HFFc6 (cell line): ENCODE data around the gene SOWAHD. TPM values are rescaled to one million over a fixed set of nuclear protein-coding genes. Genes with fewer than 3 reads are reported as not detected.

Experiments used
- DNase-seq: peaks from one replicate; pipeline ENCODE4 v3.0.0-alpha.2; 2018
- H3K27ac Mint-ChIP-seq: 2 replicates; pipeline ENCODE4 v1.8.0; 2020; ENCODE audit warnings: mild to moderate bottlenecking, mixed read lengths
- H3K27me3 Mint-ChIP-seq: 2 replicates; pipeline ENCODE4 v1.8.0; 2021; ENCODE audit warnings: mild to moderate bottlenecking, moderate library complexity, mixed read lengths; ENCODE audit not compliant: insufficient read depth
- H3K36me3 Mint-ChIP-seq: 2 replicates; pipeline ENCODE4 v1.8.0; 2021; ENCODE audit warnings: low read depth, mixed read lengths
- H3K4me1 Mint-ChIP-seq: 2 replicates; pipeline ENCODE4 v1.8.0; 2020; ENCODE audit warnings: low read depth, mixed read lengths
- H3K4me3 Mint-ChIP-seq: 2 replicates; pipeline ENCODE4 v1.8.0; 2020; ENCODE audit warnings: mild to moderate bottlenecking, moderate library complexity, mixed read lengths
- H3K9me3 Mint-ChIP-seq: 2 replicates; pipeline ENCODE4 v1.8.0; 2020; ENCODE audit warnings: mild to moderate bottlenecking, mixed read lengths
- CTCF ChIP-seq: fragments of 200-600 bp; sonication (generic); IDR thresholded peaks from 2 replicates; pipeline ENCODE4 v1.5.0; 2021; ENCODE audit warnings: antibody characterized with exemption, mild to moderate bottlenecking
- total RNA-seq, 6 experiments: library from RNA; stranded (reverse); fragmentation: NEBNext Ultra II Directional; extraction: Animal tissue kit (Norgen Biotek cat#: 25700); gene quantifications; 2 replicates in 1 of 6; 3 replicates in 5 of 6; pipeline ENCODE4 v1.2.3, GENCODE V29; 2021

Gene SOWAHD
- total RNA-seq, 6 experiments from 2014 or later, result 0.12 to 0.29 (median 0.24) TPM; not detected in 1

GRCh38 chrX:119753639-119754257 lies 4.6 kb upstream of the SOWAHD start:
- no peaks in the 10 kb centered on the region for H3K9me3 Mint-ChIP-seq
- peak; percentile 71 for TF ChIP-seq CTCF
- H3K36me3 Mint-ChIP-seq, result no peaks in the 10 kb centered on the region
- no peak overlapping the region for H3K4me3 Mint-ChIP-seq
- H3K27me3 Mint-ChIP-seq, result no peaks in the 10 kb centered on the region; the same call in 1 of the 2 replicates
- H3K4me1 Mint-ChIP-seq, result no peaks in the 10 kb centered on the region
- no peak overlapping the region for H3K27ac Mint-ChIP-seq
- DNase-seq, result peak; percentile 27

DNA sequence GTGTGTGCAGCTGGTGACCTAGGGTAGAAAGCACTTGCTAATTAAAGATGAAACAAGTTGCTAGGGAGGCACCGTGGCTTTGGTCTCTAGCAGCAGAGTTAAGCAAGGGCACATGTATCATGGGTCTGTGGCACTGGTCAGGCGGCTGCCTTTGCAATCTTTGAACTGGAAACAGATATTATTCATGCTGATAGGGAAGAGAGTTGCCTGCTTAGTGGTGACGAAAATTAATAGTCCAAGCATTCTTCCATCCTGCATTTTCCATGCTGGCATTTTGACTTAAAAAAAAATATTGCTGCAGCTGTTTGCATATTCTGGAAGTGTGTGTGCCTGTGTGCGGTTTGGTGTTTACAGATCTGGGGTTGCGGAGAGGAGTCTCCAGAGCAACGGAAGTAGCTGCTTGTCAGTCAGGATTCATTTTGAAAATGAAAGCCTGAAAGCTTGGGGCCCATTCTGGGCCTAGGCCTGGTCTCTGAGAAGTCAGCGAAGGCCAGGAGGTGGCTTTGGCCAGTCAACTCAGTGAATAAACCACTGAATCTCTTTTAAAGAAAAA lies 2.3 kb upstream of the SOWAHD start:
- H3K4me1 Mint-ChIP-seq, result no peaks in the 10 kb centered on the region
- no peak overlapping the region for H3K27ac Mint-ChIP-seq
- TF ChIP-seq CTCF, result no peak
- no peak overlapping the region for H3K4me3 Mint-ChIP-seq
- no peak for DNase-seq
- no peaks in the 10 kb centered on the region; the same call in none of the 2 replicates for H3K27me3 Mint-ChIP-seq
- no peaks in the 10 kb centered on the region for H3K9me3 Mint-ChIP-seq
- no peaks in the 10 kb centered on the region for H3K36me3 Mint-ChIP-seq

DNA sequence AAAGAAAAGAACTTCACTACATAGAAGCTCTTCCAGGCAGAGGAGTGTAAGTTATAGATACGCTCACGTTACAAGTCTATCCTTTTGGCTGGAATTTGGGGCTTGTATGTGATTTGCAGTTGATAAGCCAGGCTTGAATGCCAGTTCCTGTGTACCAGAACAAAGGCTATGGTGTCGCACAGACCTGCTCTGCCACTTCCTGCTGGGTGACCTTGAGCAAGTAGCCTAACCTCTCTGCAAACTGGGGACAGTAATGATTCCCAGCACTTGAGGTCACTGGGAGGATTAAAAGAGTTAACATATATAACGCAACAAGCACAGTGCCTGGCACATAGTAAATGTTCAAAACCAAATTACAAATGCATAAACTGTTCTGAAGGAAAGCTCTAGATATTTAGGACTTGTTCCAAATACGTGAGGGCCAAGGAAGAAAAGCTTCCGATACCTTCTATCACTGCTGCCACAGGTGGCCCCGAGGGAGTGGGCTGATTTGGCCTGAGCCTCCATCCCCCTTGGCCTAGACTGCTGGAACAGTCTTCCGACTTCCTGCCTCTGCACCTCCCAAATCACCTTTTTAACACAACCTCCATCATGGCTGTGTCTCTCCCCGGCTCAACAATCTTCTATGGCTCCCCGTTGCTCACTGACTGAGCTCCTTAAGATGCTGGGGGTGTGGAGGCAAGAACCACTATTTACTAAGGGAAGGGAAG lies 1.3 kb upstream of the SOWAHD start:
- Mint-ChIP-seq H3K9me3 (no peaks in the 10 kb centered on the region), H3K4me3 (no peak overlapping the region), H3K27me3 (no peaks in the 10 kb centered on the region; the same call in none of the 2 replicates), H3K36me3 (no peaks in the 10 kb centered on the region), H3K27ac (no peak overlapping the region), H3K4me1 (no peaks in the 10 kb centered on the region)
- no peak for DNase-seq
- TF ChIP-seq CTCF, result no peak

GRCh38 chrX:119757646-119757978 lies 776 bp upstream of the SOWAHD start:
- Mint-ChIP-seq H3K27me3 (no peaks in the 10 kb centered on the region; the same call in none of the 2 replicates), H3K36me3 (no peaks in the 10 kb centered on the region), H3K4me3 (peak overlapping the region; percentile 65), H3K9me3 (no peaks in the 10 kb centered on the region), H3K4me1 (peaks cover 2% of the 10 kb centered on the region), H3K27ac (no peak overlapping the region)
- TF ChIP-seq CTCF, result no peak
- DNase-seq, result no peak

GRCh38 chrX:119758731-119759247 lies 401 bp downstream of the SOWAHD start:
- no peaks in the 10 kb centered on the region for H3K9me3 Mint-ChIP-seq
- no peaks in the 10 kb centered on the region for H3K36me3 Mint-ChIP-seq
- TF ChIP-seq CTCF, result no peak
- DNase-seq, result no peak
- H3K4me3 Mint-ChIP-seq, result peak overlapping the region; percentile 42
- no peaks in the 10 kb centered on the region; the same call in none of the 2 replicates for H3K27me3 Mint-ChIP-seq
- H3K27ac Mint-ChIP-seq, result no peak overlapping the region
- H3K4me1 Mint-ChIP-seq, result peaks cover 14% of the 10 kb centered on the region
